HEK293T (cell line): ENCODE results near the gene TKTL1.

Experiments
- CTCF ChIA-PET: fragments of 350-600 bp; formaldehyde crosslinking; extraction: SDS; loops from one replicate; lab custom pipeline; 2021; ENCODE audit warnings: antibody characterized with exemption, inconsistent platforms; lab: Yijun Ruan, JAX
- POLR2A ChIA-PET: fragments of 350-600 bp; formaldehyde crosslinking; extraction: SDS; loops from one replicate; lab custom pipeline; 2020; ENCODE audit warnings: antibody characterized with exemption, inconsistent platforms; lab: Yijun Ruan, JAX
- DNase-seq: peaks from one replicate; pipeline ENCODE4 v3.0.0; 2012; ENCODE audit warnings: mixed read lengths; ENCODE audit errors: extremely low spot score
- ARNT ChIP-seq: fragments of 450-650 bp; IDR thresholded peaks from 2 replicates; pipeline ENCODE4 v1.6.1; 2017; ENCODE audit warnings: mild to moderate bottlenecking
- BHLHE40 ChIP-seq: fragments of 450-650 bp; IDR thresholded peaks from 2 replicates; pipeline ENCODE4 v1.6.1; 2016; ENCODE audit warnings: mild to moderate bottlenecking, moderate library complexity, borderline replicate concordance
- CTBP1 ChIP-seq: fragments of 450-650 bp; IDR thresholded peaks from 2 replicates; pipeline ENCODE4 v1.6.1; 2016; ENCODE audit warnings: borderline replicate concordance
- ELF4 ChIP-seq: fragments of 450-650 bp; IDR thresholded peaks from 2 replicates; pipeline ENCODE4 v1.6.1; 2017; ENCODE audit warnings: antibody characterized with exemption
- FOXA1 ChIP-seq: fragments of 450-650 bp; IDR thresholded peaks from 2 replicates; pipeline ENCODE4 v1.6.1; 2016; ENCODE audit warnings: mild to moderate bottlenecking
- FOXK2 ChIP-seq: fragments of 450-650 bp; IDR thresholded peaks from 2 replicates; pipeline ENCODE4 v1.6.1; 2016; ENCODE audit warnings: mild to moderate bottlenecking
- FOXM1 ChIP-seq: fragments of 450-650 bp; IDR thresholded peaks from 2 replicates; pipeline ENCODE4 v1.6.1; 2017; ENCODE audit warnings: mild to moderate bottlenecking, borderline replicate concordance
- HDGF ChIP-seq: fragments of 450-650 bp; IDR thresholded peaks from 2 replicates; pipeline ENCODE4 v1.6.1; 2017; ENCODE audit warnings: antibody characterized with exemption, borderline replicate concordance
- L3MBTL2 ChIP-seq: fragments of 450-650 bp; conservative IDR thresholded peaks from 2 replicates; pipeline ENCODE4 v1.6.1; 2016; ENCODE audit warnings: mild to moderate bottlenecking
- LEF1 ChIP-seq: fragments of 450-650 bp; IDR thresholded peaks from 2 replicates; pipeline ENCODE4 v1.6.1; 2017; ENCODE audit warnings: mild to moderate bottlenecking, borderline replicate concordance
- NFRKB ChIP-seq: fragments of 450-650 bp; IDR thresholded peaks from 2 replicates; pipeline ENCODE4 v1.6.1; 2016; ENCODE audit warnings: mild to moderate bottlenecking, moderate library complexity
- SP1 ChIP-seq: fragments of 450-650 bp; IDR thresholded peaks from 2 replicates; pipeline ENCODE4 v1.6.1; 2017
- SUZ12 ChIP-seq: fragments of 450-650 bp; IDR thresholded peaks from 2 replicates; pipeline ENCODE4 v1.6.1; 2016; ENCODE audit warnings: mild to moderate bottlenecking
- TARDBP ChIP-seq: fragments of 450-650 bp; IDR thresholded peaks from 2 replicates; pipeline ENCODE4 v1.6.1; 2016
- ZNF384 ChIP-seq: fragments of 450-650 bp; IDR thresholded peaks from 2 replicates; pipeline ENCODE4 v1.6.1; 2016
- TF ChIP-seq, protein P1 (sequence below): fragments of 450-650 bp; IDR thresholded peaks from 2 replicates; pipeline ENCODE4 v1.6.1; 2016

The TKTL1 gene

DNA sequence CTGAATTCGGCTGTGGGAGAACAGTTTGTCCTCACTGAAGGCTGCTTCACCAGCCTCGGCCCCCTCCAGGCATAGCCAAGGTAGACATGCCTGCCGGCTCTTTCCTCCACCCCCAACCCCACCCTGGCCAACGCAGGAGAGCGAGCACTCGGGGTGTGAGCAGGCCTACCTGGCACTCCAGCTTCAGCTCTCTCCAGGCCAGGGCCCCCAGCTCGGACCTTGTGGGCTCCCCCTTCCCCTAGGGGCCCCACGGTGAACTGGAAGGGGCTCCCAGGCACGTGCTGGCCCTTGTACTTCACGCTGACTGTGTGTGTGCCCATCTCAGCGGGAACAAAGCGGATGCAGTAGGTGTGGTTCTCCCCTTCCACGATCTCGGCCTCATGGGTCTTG, 56.4 kb downstream of the TKTL1 start:
- CTCF ChIA-PET: no interaction called here
- TF ChIP-seq NFRKB: no peak
- TF ChIP-seq ELF4: no peak
- TF ChIP-seq, protein P1, sequence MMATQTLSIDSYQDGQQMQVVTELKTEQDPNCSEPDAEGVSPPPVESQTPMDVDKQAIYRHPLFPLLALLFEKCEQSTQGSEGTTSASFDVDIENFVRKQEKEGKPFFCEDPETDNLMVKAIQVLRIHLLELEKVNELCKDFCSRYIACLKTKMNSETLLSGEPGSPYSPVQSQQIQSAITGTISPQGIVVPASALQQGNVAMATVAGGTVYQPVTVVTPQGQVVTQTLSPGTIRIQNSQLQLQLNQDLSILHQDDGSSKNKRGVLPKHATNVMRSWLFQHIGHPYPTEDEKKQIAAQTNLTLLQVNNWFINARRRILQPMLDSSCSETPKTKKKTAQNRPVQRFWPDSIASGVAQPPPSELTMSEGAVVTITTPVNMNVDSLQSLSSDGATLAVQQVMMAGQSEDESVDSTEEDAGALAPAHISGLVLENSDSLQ: no peak
- POLR2A ChIA-PET: no interaction called here

DNA sequence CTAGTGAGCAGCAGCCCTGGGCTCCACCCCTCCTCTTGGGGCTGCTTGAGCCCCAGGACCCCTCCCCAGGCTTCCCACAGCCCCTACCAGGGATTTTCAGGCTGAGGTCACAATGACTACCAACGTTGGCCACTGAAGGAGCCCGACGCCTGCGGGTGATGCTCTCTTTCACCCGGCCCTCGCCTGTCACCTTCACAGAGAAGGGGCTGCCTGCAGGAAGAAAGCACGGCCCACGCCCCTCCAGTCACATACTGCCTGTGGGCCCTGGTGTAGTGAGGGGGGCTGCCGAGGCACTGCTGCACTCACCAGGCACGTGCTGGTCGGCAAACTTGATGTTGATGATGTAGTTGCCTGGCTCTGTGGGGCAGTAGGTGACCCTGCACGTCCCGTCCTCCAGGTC, 56.9 kb downstream of the TKTL1 start:
- CTCF ChIA-PET: no interaction called here

More for the DNA sequence above, 56.4 kb downstream of the TKTL1 start:
- DNase-seq: no peak

DNA sequence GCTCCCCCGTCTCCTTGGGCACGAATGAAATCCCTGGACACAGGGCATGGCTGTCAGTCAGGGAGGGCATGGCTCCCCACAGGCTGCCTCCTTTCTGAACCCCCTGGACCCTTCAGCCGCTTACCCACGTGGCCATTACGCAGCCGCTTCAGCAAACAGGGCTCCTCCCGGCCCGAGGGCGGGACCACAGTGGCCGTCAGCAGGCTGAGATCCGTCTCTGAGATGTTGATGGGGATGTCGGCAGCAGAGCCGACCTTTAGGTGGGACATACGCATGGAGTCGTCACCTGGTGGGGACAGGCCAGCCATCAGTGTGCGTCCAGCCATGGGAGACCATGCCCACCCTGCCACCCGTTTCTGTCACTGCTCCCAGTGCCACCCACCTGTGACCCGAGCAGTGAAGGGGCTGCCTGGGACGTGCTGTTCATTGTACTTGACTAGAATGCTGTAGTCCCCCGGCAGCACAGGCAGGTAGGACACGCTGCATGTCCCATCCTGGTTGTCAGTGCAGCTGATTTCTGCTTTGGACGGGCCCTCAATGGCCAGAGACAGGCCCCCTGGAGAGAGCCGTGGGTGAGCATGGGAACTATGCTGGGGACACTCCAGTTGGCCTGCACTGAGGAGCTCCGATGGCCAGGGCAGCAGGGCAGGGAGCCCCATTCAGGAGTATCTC, 57.7 kb downstream of the TKTL1 start:
- TF ChIP-seq HDGF (no peak), SUZ12 (no peak), ELF4 (no peak), LEF1 (no peak), FOXM1 (no peak), FOXA1 (no peak), BHLHE40 (no peak), CTBP1 (no peak), FOXK2 (no peak), NFRKB (no peak), SP1 (no peak), ZNF384 (no peak), L3MBTL2 (no peak), ARNT (no peak), TARDBP (no peak)
- TF ChIP-seq, protein P1: no peak
- ChIA-PET POLR2A (no interaction called here), CTCF (no interaction called here)
- no peak for DNase-seq

More for the DNA sequence above, 56.9 kb downstream of the TKTL1 start:
- DNase-seq: no peak
- TF ChIP-seq ARNT: no peak
- TF ChIP-seq FOXA1: no peak
- no peak for TF ChIP-seq FOXM1
- TF ChIP-seq HDGF: no peak
- TF ChIP-seq LEF1: no peak
- no peak for TF ChIP-seq L3MBTL2
- no peak for TF ChIP-seq ELF4
- POLR2A ChIA-PET: no interaction called here

DNA sequence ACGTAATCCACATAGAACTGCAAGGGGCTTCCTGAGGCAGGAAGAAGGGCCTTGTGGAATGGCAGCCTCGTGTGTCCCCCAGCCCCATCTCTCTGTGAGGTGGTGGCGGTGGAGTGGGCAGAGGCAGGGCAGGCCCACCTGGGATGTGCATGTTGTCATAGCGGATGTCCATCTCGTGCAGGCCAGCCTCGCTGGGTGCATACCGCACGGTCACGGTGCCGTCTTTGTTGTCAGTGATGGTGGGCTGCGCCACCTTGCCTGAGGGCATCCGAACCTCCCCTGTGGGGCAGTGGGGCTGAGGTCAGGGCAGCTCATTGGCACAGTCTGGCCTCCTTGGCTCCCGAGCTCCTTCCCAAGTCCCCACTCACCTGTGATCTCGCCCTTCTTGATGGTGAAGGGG, 58.4 kb downstream of the TKTL1 start:
- CTCF ChIA-PET: no interaction called here
- no peak for DNase-seq
- POLR2A ChIA-PET: no interaction called here
- TF ChIP-seq ARNT (no peak), FOXM1 (no peak), ZNF384 (no peak), CTBP1 (no peak), L3MBTL2 (no peak), FOXK2 (no peak), NFRKB (no peak), TARDBP (no peak), LEF1 (no peak)

DNA sequence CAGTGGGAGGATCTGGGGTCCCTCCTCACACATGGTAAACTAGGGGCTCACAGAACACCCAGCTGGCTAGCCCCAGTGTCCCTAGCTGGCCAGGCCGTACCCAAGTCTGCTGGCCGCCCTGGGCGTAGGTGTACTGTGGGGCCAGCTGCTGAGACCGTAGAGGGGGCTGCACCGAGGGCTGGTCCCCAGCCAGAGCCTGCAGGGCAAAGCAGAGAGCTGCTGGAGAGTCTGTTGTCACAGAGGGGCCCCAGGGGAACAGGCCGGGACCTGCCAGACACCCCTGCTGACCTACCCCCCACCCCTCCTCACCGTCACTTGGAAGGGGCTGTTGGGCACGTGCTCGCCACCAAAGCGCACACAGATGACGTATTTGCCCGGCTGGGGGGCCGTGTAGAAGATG, 58.9 kb downstream of the TKTL1 start:
- TF ChIP-seq SUZ12 (no peak), LEF1 (no peak), L3MBTL2 (no peak)
- no peak for DNase-seq
- CTCF ChIA-PET: no interaction called here
- POLR2A ChIA-PET: no interaction called here

DNA sequence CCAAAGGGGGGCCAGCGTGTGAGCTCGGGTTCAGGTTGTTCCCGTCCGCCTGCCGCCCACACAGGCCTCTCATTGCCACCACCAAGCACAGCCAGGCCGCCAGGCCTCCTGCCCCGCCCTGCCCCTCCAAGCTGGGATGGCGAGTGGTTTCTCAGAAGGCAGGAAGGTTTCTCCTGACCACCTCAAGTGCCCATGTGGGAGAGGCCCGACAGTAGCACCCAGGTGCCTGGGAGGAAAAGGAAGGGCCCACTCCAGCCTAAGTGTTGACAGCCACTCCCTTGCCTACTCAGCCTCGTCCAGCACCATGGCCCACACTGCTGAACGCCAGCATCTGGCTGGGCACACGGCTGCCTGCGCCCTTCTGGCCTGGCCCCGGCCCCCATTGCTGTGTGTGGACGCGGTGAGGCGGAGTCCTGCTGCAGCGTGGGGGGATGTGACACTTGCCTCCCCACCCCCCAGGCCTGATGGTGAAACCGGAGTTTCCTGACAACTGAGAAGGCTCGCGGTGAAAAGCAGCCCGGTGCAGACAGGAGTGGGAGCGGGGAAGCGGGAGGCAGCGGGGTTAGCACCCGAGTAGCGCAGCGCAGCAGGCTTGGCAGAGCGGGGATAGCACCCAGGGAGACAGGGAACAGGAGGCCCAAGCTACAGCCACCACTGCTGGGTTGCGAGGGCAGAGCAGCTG, 59.6 kb downstream of the TKTL1 start:
- ChIA-PET POLR2A (no interaction called here), CTCF (no interaction called here)
- no peak for DNase-seq
- TF ChIP-seq LEF1 (no peak), ELF4 (no peak), ZNF384 (no peak), FOXK2 (no peak), ARNT (no peak), SUZ12 (no peak), L3MBTL2 (no peak), CTBP1 (no peak), HDGF (no peak), TARDBP (no peak), NFRKB (no peak), FOXA1 (no peak), SP1 (no peak), BHLHE40 (no peak), FOXM1 (no peak)
- TF ChIP-seq, protein P1: no peak
